SK-N-MC (cell line): ENCODE results near the gene TSPAN17.
A peak's percentile ranks its signal among the peaks of the same experiment; 100 is the strongest.

Experiments
- DNase-seq: peaks from one replicate; pipeline ENCODE4 v3.0.0-alpha.2; 2011; ENCODE audit warnings: low read depth, low spot score
- H3K27ac ChIP-seq: fragments of 200-600 bp; sonication (generic); 2 replicates; pipeline ENCODE4 v1.5.1; 2016; ENCODE audit warnings: mixed run types
- H3K36me3 ChIP-seq: fragments of 200-600 bp; sonication (generic); 2 replicates; pipeline ENCODE4 v1.6.1; 2017; ENCODE audit warnings: antibody characterized with exemption, low read length, mixed read lengths; ENCODE audit not compliant: insufficient read depth
- H3K4me3 ChIP-seq: fragments of 200-600 bp; sonication (generic); 2 replicates; pipeline ENCODE4 v1.5.1; 2016
- H3K9ac ChIP-seq: fragments of 200-600 bp; sonication (generic); 2 replicates; pipeline ENCODE4 v1.8.0; 2017; ENCODE audit warnings: mixed run types, mixed read lengths; ENCODE audit not compliant: insufficient read length
- H3K9me3 ChIP-seq: fragments of 200-600 bp; sonication (generic); 2 replicates; pipeline ENCODE4 v1.6.1; 2017; ENCODE audit warnings: low read depth, mild to moderate bottlenecking, antibody characterized with exemption, low read length, moderate library complexity, mixed read lengths
- EZH2 ChIP-seq: fragments of 200-600 bp; sonication (generic); IDR thresholded peaks from one replicate; pipeline ENCODE4 v1.6.1; 2017; ENCODE audit warnings: antibody characterized with exemption
- FOXP2 ChIP-seq: optimal IDR thresholded peaks from 2 replicates; pipeline ENCODE3; 2011; ENCODE audit warnings: mild to moderate bottlenecking, moderate library complexity; ENCODE audit not compliant: insufficient read depth; ENCODE audit errors: extremely low read length, control extremely low read depth
- POLR2AphosphoS5 ChIP-seq: IDR thresholded peaks from 2 replicates; pipeline ENCODE4 v1.6.1; 2012; ENCODE audit warnings: mild to moderate bottlenecking, low read depth, low read length, borderline replicate concordance

TSPAN17 gene

GRCh38 chr5:176648474-176649194, 1.4 kb downstream of the TSPAN17 start:
- peak overlapping the region; percentile 90; the same call in 1 of the 2 replicates for H3K4me3 ChIP-seq
- no peak for DNase-seq
- no peak for TF ChIP-seq EZH2
- no peak overlapping the region for H3K9ac ChIP-seq
- H3K9me3 ChIP-seq = no peaks in the 10 kb centered on the region
- no peak overlapping the region for H3K27ac ChIP-seq
- no peaks in the 10 kb centered on the region for H3K36me3 ChIP-seq

- Histone ChIP-seq H3K36me3 (no peaks in the 10 kb centered on the region), H3K27ac (no peak overlapping the region), H3K9me3 (no peaks in the 10 kb centered on the region), H3K9ac (no peak overlapping the region), H3K4me3 (no peak overlapping the region)
- DNase-seq = no peak
- TF ChIP-seq FOXP2 (no peak), POLR2AphosphoS5 (no peak), EZH2 (no peak)
Measured at GRCh38 chr5:176650354-176650884, 3.1 kb downstream of the TSPAN17 start.

- Histone ChIP-seq H3K4me3 (no peak overlapping the region), H3K36me3 (no peaks in the 10 kb centered on the region), H3K9me3 (no peaks in the 10 kb centered on the region), H3K9ac (no peak overlapping the region), H3K27ac (no peak overlapping the region)
- TF ChIP-seq POLR2AphosphoS5 (no peak), EZH2 (no peak), FOXP2 (no peak)
- no peak for DNase-seq
Measured at GRCh38 chr5:176651472-176651980, 4.2 kb downstream of the TSPAN17 start.

GRCh38 chr5:176652136-176652535, 4.9 kb downstream of the TSPAN17 start:
- DNase-seq = no peak
- no peaks in the 10 kb centered on the region for H3K9me3 ChIP-seq
- TF ChIP-seq POLR2AphosphoS5 = no peak
- no peak for TF ChIP-seq EZH2
- TF ChIP-seq FOXP2 = no peak
- no peak overlapping the region for H3K27ac ChIP-seq
- H3K4me3 ChIP-seq = no peak overlapping the region
- no peaks in the 10 kb centered on the region for H3K36me3 ChIP-seq
- no peak overlapping the region for H3K9ac ChIP-seq

- Histone ChIP-seq H3K9me3 (no peaks in the 10 kb centered on the region), H3K4me3 (no peak overlapping the region), H3K27ac (no peak overlapping the region), H3K9ac (no peak overlapping the region), H3K36me3 (no peaks in the 10 kb centered on the region)
- no peak for TF ChIP-seq FOXP2
- TF ChIP-seq EZH2 = no peak
- TF ChIP-seq POLR2AphosphoS5 = no peak
- no peak for DNase-seq
Measured at GRCh38 chr5:176653401-176654385, 6.4 kb downstream of the TSPAN17 start.

- H3K9me3 ChIP-seq = no peaks in the 10 kb centered on the region
- H3K36me3 ChIP-seq = no peaks in the 10 kb centered on the region
- DNase-seq = no peak
- no peak overlapping the region for H3K27ac ChIP-seq
- TF ChIP-seq EZH2 = no peak
- TF ChIP-seq POLR2AphosphoS5 = no peak
- no peak for TF ChIP-seq FOXP2
- H3K9ac ChIP-seq = no peak overlapping the region
- no peak overlapping the region for H3K4me3 ChIP-seq
Measured at GRCh38 chr5:176654856-176655255, 7.6 kb downstream of the TSPAN17 start.

- Histone ChIP-seq H3K9me3 (no peaks in the 10 kb centered on the region), H3K4me3 (no peak overlapping the region), H3K9ac (no peak overlapping the region), H3K36me3 (no peaks in the 10 kb centered on the region), H3K27ac (no peak overlapping the region)
- TF ChIP-seq EZH2 (no peak), FOXP2 (no peak), POLR2AphosphoS5 (no peak)
- DNase-seq = no peak
Measured at GRCh38 chr5:176656467-176656990, 9.2 kb downstream of the TSPAN17 start.
